H1 (cell line): ENCODE measurements around the gene DHRS7B. TPM values are rescaled to one million over a fixed set of nuclear protein-coding genes. Genes with fewer than 3 reads are reported as not detected.

Source experiments
- CTCF ChIA-PET: fragments of 300-600 bp; sonication (Branson Sonifier 250); formaldehyde crosslinking; loops from one replicate; lab custom pipeline; 2021; ENCODE audit not compliant: partially characterized antibody; lab: Charles Lee
- POLR2A ChIA-PET: fragments of 300-600 bp; sonication (Branson Sonifier 250); formaldehyde crosslinking; loops from one replicate; lab custom pipeline; 2021; ENCODE audit warnings: inconsistent platforms; ENCODE audit not compliant: partially characterized antibody; lab: Charles Lee
- DNase-seq, 2 experiments: peaks; one replicate each; pipeline versions ENCODE4 v3.0.0 to v3.0.0-alpha.2; 2010 to 2022; ENCODE audit warnings: low spot score in 2 of 2, low read depth in 1 of 2, mixed read lengths in 1 of 2
- FAIRE-seq: peaks from 2 replicates; lab custom pipeline; 2011; peaks lifted over from hg19 to GRCh38; lab: Jason Lieb, UNC
- H2AFZ ChIP-seq: 2 replicates; pipeline ENCODE4 v1.8.1; 2012; ENCODE audit warnings: low read length, inconsistent platforms
- H2AK5ac ChIP-seq: 2 replicates; pipeline ENCODE4 v1.6.1; 2013; ENCODE audit warnings: low read depth, low read length
- H2BK120ac ChIP-seq: replicated peaks from 2 replicates; pipeline ENCODE3; 2013; ENCODE audit warnings: low read depth, low read length, inconsistent platforms
- H2BK12ac ChIP-seq: 2 replicates; pipeline ENCODE4 v1.6.1; 2013; ENCODE audit warnings: low read depth, low read length
- H2BK15ac ChIP-seq: 2 replicates; pipeline ENCODE4 v1.6.1; 2013; ENCODE audit warnings: low read length
- H2BK20ac ChIP-seq: 2 replicates; pipeline ENCODE4 v1.6.1; 2013; ENCODE audit warnings: low read length
- H2BK5ac ChIP-seq: 2 replicates; pipeline ENCODE4 v1.6.1; 2013; ENCODE audit warnings: low read depth, low read length
- H3K14ac ChIP-seq: 2 replicates; pipeline ENCODE4 v1.6.1; 2013; ENCODE audit warnings: inconsistent platforms; ENCODE audit not compliant: insufficient read length
- H3K18ac ChIP-seq: 2 replicates; pipeline ENCODE4 v1.6.1; 2013; ENCODE audit warnings: low read length; ENCODE audit errors: extremely low read depth
- H3K23ac ChIP-seq: 2 replicates; pipeline ENCODE4 v1.6.1; 2013; ENCODE audit warnings: inconsistent platforms; ENCODE audit not compliant: insufficient read length
- H3K23me2 ChIP-seq: 2 replicates; pipeline ENCODE4 v1.6.1; 2013; ENCODE audit warnings: low read depth, low read length
- H3K27ac ChIP-seq: 2 replicates; pipeline ENCODE4 v1.6.1; 2011; ENCODE audit warnings: low read depth, low read length, inconsistent platforms
- H3K27me3 ChIP-seq, 4 experiments: replicated peaks in 1 of 4; 1 replicate in 1 of 4; 2 replicates in 3 of 4; pipeline versions ENCODE4 v1.6.1 to v1.8.1; 2011 to 2013; ENCODE audit warnings: low read length in 3 of 4, mild to moderate bottlenecking in 3 of 4, inconsistent platforms in 2 of 4, mixed read lengths in 2 of 4, moderate library complexity in 1 of 4; ENCODE audit not compliant: control insufficient read depth in 3 of 4, insufficient read depth in 3 of 4; ENCODE audit errors: extremely low read depth in 1 of 4
- H3K36me3 ChIP-seq, 4 experiments: 2 replicates each; pipeline versions ENCODE4 v1.6.1 to v1.8.1; 2011 to 2013; ENCODE audit warnings: mild to moderate bottlenecking in 4 of 4, low read length in 3 of 4, moderate library complexity in 2 of 4, control low read depth in 1 of 4, inconsistent platforms in 1 of 4; ENCODE audit not compliant: insufficient read depth in 4 of 4, control insufficient read depth in 2 of 4
- H3K4ac ChIP-seq: replicated peaks from 2 replicates; pipeline ENCODE3; 2013; ENCODE audit warnings: low read length, low read depth, mixed read lengths, inconsistent platforms; ENCODE audit not compliant: insufficient read length
- H3K4me1 ChIP-seq, 4 experiments: replicated peaks in 1 of 4; 1 replicate in 1 of 4; 2 replicates in 3 of 4; pipeline versions ENCODE4 v1.6.1 to v1.8.1; 2011 to 2013; ENCODE audit warnings: low read length in 3 of 4, inconsistent platforms in 2 of 4, mixed read lengths in 1 of 4; ENCODE audit not compliant: insufficient read depth in 4 of 4, control insufficient read depth in 3 of 4
- H3K4me2 ChIP-seq, 2 experiments: 2 replicates each; pipeline versions ENCODE4 v1.6.1 to v1.8.1; 2011 to 2013; ENCODE audit warnings: low read depth in 2 of 2, low read length in 2 of 2, control low read depth in 1 of 2, inconsistent platforms in 1 of 2, mild to moderate bottlenecking in 1 of 2; ENCODE audit not compliant: insufficient read depth in 1 of 2
- H3K4me3 ChIP-seq, 4 experiments: fragments of 200-600, 300-600 bp in 1 of 4; sonication (generic), shearing (Covaris generic), sonication (Bioruptor Twin) in 1 of 4; 2 replicates each; pipeline versions ENCODE4 v1.5.1 to v1.8.1; 2011 to 2016; ENCODE audit warnings: low read length in 4 of 4, low read depth in 3 of 4, control low read depth in 2 of 4, inconsistent platforms in 2 of 4, mild to moderate bottlenecking in 2 of 4, mixed read lengths in 1 of 4, moderate library complexity in 1 of 4; ENCODE audit not compliant: insufficient read depth in 2 of 4; ENCODE audit errors: extremely low read depth in 1 of 4
- H3K56ac ChIP-seq: replicated peaks from 2 replicates; pipeline ENCODE3; 2013; ENCODE audit warnings: low read depth, mild to moderate bottlenecking, mixed read lengths, low read length, inconsistent platforms; ENCODE audit not compliant: insufficient read length
- H3K79me1 ChIP-seq: 2 replicates; pipeline ENCODE4 v1.6.1; 2013; ENCODE audit warnings: low read depth, low read length, control low read depth
- H3K79me2 ChIP-seq, 2 experiments: 2 replicates each; pipeline versions ENCODE4 v1.6.1 to v1.8.1; 2012 to 2013; ENCODE audit warnings: low read length in 2 of 2, mild to moderate bottlenecking in 2 of 2, inconsistent platforms in 1 of 2; ENCODE audit not compliant: insufficient read depth in 2 of 2, control insufficient read depth in 1 of 2
- H3K9ac ChIP-seq, 4 experiments: replicated peaks in 1 of 4; 1 replicate in 1 of 4; 2 replicates in 3 of 4; pipeline versions ENCODE4 v1.6.1 to v1.8.1; 2011 to 2013; ENCODE audit warnings: low read depth in 3 of 4, low read length in 3 of 4, control low read depth in 2 of 4, mild to moderate bottlenecking in 2 of 4, moderate library complexity in 2 of 4, inconsistent platforms in 1 of 4; ENCODE audit errors: extremely low read depth in 1 of 4
- H3K9me3 ChIP-seq, 2 experiments: 2 replicates each; pipeline versions ENCODE4 v1.6.1 to v1.8.1; 2012 to 2013; ENCODE audit warnings: mild to moderate bottlenecking in 2 of 2, moderate library complexity in 2 of 2, control low read depth in 1 of 2, inconsistent platforms in 1 of 2, low read depth in 1 of 2, low read length in 1 of 2, mixed read lengths in 1 of 2; ENCODE audit not compliant: insufficient read depth in 2 of 2
- H4K20me1 ChIP-seq, 2 experiments: replicated peaks in 1 of 2; 2 replicates each; pipeline versions ENCODE3 to v1.8.1; 2011 to 2013; ENCODE audit warnings: inconsistent platforms in 2 of 2, low read length in 2 of 2, mild to moderate bottlenecking in 1 of 2; ENCODE audit not compliant: insufficient read depth in 2 of 2, control insufficient read depth in 1 of 2
- H4K5ac ChIP-seq: 2 replicates; pipeline ENCODE4 v1.6.1; 2013; ENCODE audit warnings: low read length, low read depth, mixed read lengths, inconsistent platforms; ENCODE audit not compliant: insufficient read length
- H4K8ac ChIP-seq: 2 replicates; pipeline ENCODE4 v1.8.0; 2013; ENCODE audit warnings: mild to moderate bottlenecking, moderate library complexity, low read length, inconsistent platforms; ENCODE audit not compliant: insufficient read depth; ENCODE audit errors: extremely low read depth
- H4K91ac ChIP-seq: replicated peaks from 2 replicates; pipeline ENCODE3; 2013; ENCODE audit warnings: low read length, mixed read lengths, inconsistent platforms; ENCODE audit not compliant: insufficient read length
- ASH2L ChIP-seq: fragments of 200-600, 300-600 bp; sonication (generic); IDR thresholded peaks from one replicate; pipeline ENCODE4 v1.7.1; 2017; ENCODE audit warnings: low read length
- BACH1 ChIP-seq: IDR thresholded peaks from 2 replicates; pipeline ENCODE4 v1.6.1; 2012; ENCODE audit warnings: low read length, improper control_type of control experiment
- CBX5 ChIP-seq: fragments of 300-800, 300-1000 bp; sonication (generic); IDR thresholded peaks from 2 replicates; pipeline ENCODE4 v1.7.1; 2016; ENCODE audit warnings: antibody characterized with exemption, low read length, low read depth
- CEBPB ChIP-seq: IDR thresholded peaks from 2 replicates; pipeline ENCODE4 v1.6.1; 2012; ENCODE audit warnings: low read depth, low read length
- HDAC2 ChIP-seq, 2 experiments: fragments of 300-600 bp in 1 of 2; sonication (generic) in 1 of 2; IDR thresholded peaks; 2 replicates each; pipeline ENCODE4 v1.6.1; 2011 to 2012; ENCODE audit warnings: low read depth in 2 of 2, low read length in 2 of 2, mild to moderate bottlenecking in 2 of 2, moderate library complexity in 2 of 2, borderline replicate concordance in 1 of 2, inconsistent platforms in 1 of 2
- NANOG ChIP-seq: IDR thresholded peaks from 2 replicates; pipeline ENCODE4 v1.6.1; 2011; ENCODE audit warnings: low read length, low read depth, mild to moderate bottlenecking, inconsistent platforms; ENCODE audit not compliant: insufficient read depth, poor library complexity, severe bottlenecking
- NRF1 ChIP-seq: IDR thresholded peaks from 2 replicates; pipeline ENCODE4 v1.6.1; 2011; ENCODE audit warnings: mild to moderate bottlenecking, low read depth, low read length, improper control_type of control experiment
- PHF8 ChIP-seq: fragments of 200-600 bp; sonication (generic); conservative IDR thresholded peaks from 2 replicates; pipeline ENCODE4 v1.7.1; 2012; ENCODE audit warnings: low read depth, mild to moderate bottlenecking, inconsistent platforms, low read length, moderate library complexity
- RBBP5 ChIP-seq: IDR thresholded peaks from 2 replicates; pipeline ENCODE4 v1.7.1; 2012; ENCODE audit warnings: low read depth, mild to moderate bottlenecking, inconsistent platforms, low read length, moderate library complexity, borderline replicate concordance
- SP2 ChIP-seq: IDR thresholded peaks from 2 replicates; pipeline ENCODE4 v1.6.1; 2012; ENCODE audit warnings: mild to moderate bottlenecking, low read length, inconsistent platforms
- SRF ChIP-seq: IDR thresholded peaks from 2 replicates; pipeline ENCODE4 v1.6.1; 2011; ENCODE audit warnings: mild to moderate bottlenecking, low read depth, low read length, moderate library complexity
- TAF7 ChIP-seq: optimal IDR thresholded peaks from 2 replicates; pipeline ENCODE3; 2011; ENCODE audit warnings: low read depth, mild to moderate bottlenecking, inconsistent platforms, low read length, moderate library complexity, borderline replicate concordance
- TBP ChIP-seq: IDR thresholded peaks from 2 replicates; pipeline ENCODE4 v1.6.1; 2011; ENCODE audit warnings: low read depth, low read length, improper control_type of control experiment
- YY1 ChIP-seq: IDR thresholded peaks from 2 replicates; pipeline ENCODE4 v1.6.1; 2011; ENCODE audit warnings: low read depth, mild to moderate bottlenecking, low read length
- WGBS, 2 experiments: shearing (Covaris generic) in 1 of 2; methylation state at CpG; one replicate each; pipeline versions ENCODE4 v1.1.6 to v1.1.7; 2013 to 2015; ENCODE audit warnings: low lambda C conversion rate in 2 of 2, mixed read lengths in 2 of 2, inconsistent platforms in 1 of 2, low coverage in 1 of 2, missing lambda C conversion rate in 1 of 2; ENCODE audit not compliant: insufficient replicate concordance in 2 of 2, insufficient coverage in 1 of 2, insufficient read length in 1 of 2; ENCODE audit errors: extremely low coverage in 1 of 2, missing lambda C conversion rate in 1 of 2; 5-methylcytosine and 5-hydroxymethylcytosine counted together
- polyA plus RNA-seq, 7 experiments: library from polyadenylated mRNA; depleted of rRNA in 3 of 7; stranded (reverse) in 5 of 7; unstranded in 2 of 7; fragments of >200 nt in 5 of 7; fragments of 200-250 nt in 2 of 7; gene quantifications; 1 replicate in 5 of 7; 2 replicates in 1 of 7; 4 replicates in 1 of 7; pipeline versions ENCODE4 v1.2.1 to v1.2.3, GENCODE V29; 2011 to 2013; ENCODE audit warnings: missing spikeins in 2 of 7, mixed read lengths in 2 of 7
- total RNA-seq: library from RNA; stranded (reverse); fragmentation: NEBNext Ultra II Directional; extraction: Animal tissue kit (Norgen Biotek cat#: 25700); gene quantifications from 2 replicates; pipeline ENCODE4 v1.2.1, GENCODE V29; 2021

DHRS7B gene
- total and polyA plus RNA-seq, 2 of the 8 experiments (the other 6 are each of a cell fraction or from before 2014, with no cell fraction given), result 11.0 to 27.9 TPM

DNA sequence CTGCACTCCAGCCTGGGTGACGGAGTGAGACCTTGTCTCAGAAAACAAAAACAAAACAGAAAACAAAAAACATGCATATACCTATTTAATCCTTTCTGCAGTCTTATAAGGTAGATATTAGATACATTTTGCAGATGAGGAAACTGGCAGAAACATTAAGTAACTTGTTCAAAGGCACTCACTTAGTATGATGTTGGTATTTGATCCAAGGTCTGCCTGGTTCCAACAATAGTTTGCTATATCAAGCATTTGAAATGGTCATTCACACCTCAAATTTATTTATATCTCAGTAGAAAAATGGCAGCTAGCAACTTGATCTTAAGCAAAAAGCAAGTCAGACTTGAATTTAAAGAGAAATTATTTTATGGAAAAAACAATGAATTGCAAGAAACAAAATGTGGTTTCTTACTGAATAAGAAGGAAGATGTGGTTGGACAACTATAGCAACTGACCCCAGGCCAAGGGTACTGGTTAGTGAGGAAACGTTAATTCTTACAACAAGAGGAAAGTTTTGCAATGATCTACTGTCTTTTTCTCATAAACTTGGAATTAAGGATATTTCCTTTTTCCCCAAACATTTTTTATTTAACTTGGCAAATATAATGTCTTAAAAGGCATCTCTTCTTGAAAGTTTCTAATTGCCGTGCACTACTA lies 19.7 kb downstream of the DHRS7B start:
- Histone ChIP-seq H3K27ac (no peak overlapping the region), H4K91ac (no peak overlapping the region), H3K4me2 (no peak overlapping the region), H3K4me3 (no peak overlapping the region), H3K56ac (no peak overlapping the region), H3K79me1 (no peaks in the 10 kb centered on the region), H3K23ac (no peak overlapping the region), H2BK120ac (no peak overlapping the region), H3K14ac (no peak overlapping the region), H2AK5ac (no peak overlapping the region), H3K4ac (no peak overlapping the region), H3K18ac (no peak overlapping the region), H3K9me3 (peaks cover under 1 to 23% of the 10 kb centered on the region in 2 experiments; a peak in 2 of 4 replicates), H3K9ac (no peak overlapping the region), H3K36me3 (peaks cover 0 to 5% (median 0%) of the 10 kb centered on the region in 4 experiments; a peak in 2 of 8 replicates), H4K20me1 (no peaks in the 10 kb centered on the region), H2AFZ (no peak overlapping the region), H3K23me2 (no peaks in the 10 kb centered on the region), H3K4me1 (peaks cover 0 to 3% (median 0%) of the 10 kb centered on the region in 4 experiments; a peak in 1 of 7 replicates), H2BK15ac (no peak overlapping the region), H2BK20ac (no peak overlapping the region), H4K5ac (no peak overlapping the region), H4K8ac (no peak overlapping the region), H2BK12ac (no peak overlapping the region), H2BK5ac (no peak overlapping the region), H3K27me3 (no peaks in the 10 kb centered on the region), H3K79me2 (no peaks in the 10 kb centered on the region)
- 99% methylated on average over 3 of the region's 3 CpGs; no CpG with 5 or more reads in 1 of the 2 experiments for WGBS, 2 experiments
- CTCF ChIA-PET, result interaction anchor here (1.1 kb wide), 1 partner anchor 17 kb away, joined by 3 read pairs; no protein-coding TSS in a partner anchor
- POLR2A ChIA-PET, result interaction anchor here (0.6 kb wide), 1 partner anchor 28 kb away, joined by 3 read pairs; no protein-coding TSS in a partner anchor
- FAIRE-seq (no peak), DNase-seq (no peak)
- TF ChIP-seq TAF7 (no peak), HDAC2 (IDR thresholded peaks at IDR 0.05; ENCODE audit: borderline replicate concordance in 1 of 2, low read depth in 2 of 2, low read length in 2 of 2) (no peak), BACH1 (no peak), CBX5 (no peak), TBP (no peak), PHF8 (no peak), NRF1 (no peak), ASH2L (no peak), YY1 (no peak), CEBPB (no peak), SP2 (no peak), SRF (no peak), RBBP5 (no peak), NANOG (no peak)
